ENCODE data around the gene LGALS3BP.
A peak's percentile ranks its signal among the peaks of the same experiment; 100 is the strongest.

Gene LGALS3BP

GRCh38 chr17:78944956-78945355 lies 34.8 kb downstream of the LGALS3BP start:
- no peak for DNase-seq (ENCODE audit: extremely low read depth in 1 of 2, low read depth in 1 of 2)

- no peak for DNase-seq (ENCODE audit: extremely low read depth in 1 of 2, low read depth in 1 of 2)
Measured at GRCh38 chr17:78944026-78944425, 35.7 kb downstream of the LGALS3BP start.

- DNase-seq (ENCODE audit: extremely low read depth in 1 of 2, low read depth in 1 of 2), result no peak
Measured at GRCh38 chr17:78940708-78941107, 39.0 kb downstream of the LGALS3BP start.

- DNase-seq (ENCODE audit: extremely low read depth in 1 of 2, low read depth in 1 of 2), result no peak
Measured at GRCh38 chr17:78940258-78940657, 39.5 kb downstream of the LGALS3BP start.

GRCh38 chr17:78939615-78940014 lies 40.1 kb downstream of the LGALS3BP start:
- DNase-seq (ENCODE audit: extremely low read depth in 1 of 2, low read depth in 1 of 2), result no peak

GRCh38 chr17:78937561-78937960 lies 42.2 kb downstream of the LGALS3BP start:
- no peak for DNase-seq (ENCODE audit: extremely low read depth in 1 of 2, low read depth in 1 of 2)

GRCh38 chr17:78935419-78936323 lies 44.1 kb downstream of the LGALS3BP start:
- DNase-seq (ENCODE audit: extremely low read depth in 1 of 2, low read depth in 1 of 2), result no peak

GRCh38 chr17:78934681-78935418 lies 44.9 kb downstream of the LGALS3BP start:
- DNase-seq (ENCODE audit: extremely low read depth in 1 of 2, low read depth in 1 of 2), result no peak

GRCh38 chr17:78933959-78934568 lies 45.7 kb downstream of the LGALS3BP start:
- no peak for DNase-seq (ENCODE audit: extremely low read depth in 1 of 2, low read depth in 1 of 2)

GRCh38 chr17:78933025-78933958 lies 46.4 kb downstream of the LGALS3BP start:
- DNase-seq (ENCODE audit: extremely low read depth in 1 of 2, low read depth in 1 of 2), result peak in 1 of 2 donors; percentile 45

GRCh38 chr17:78929908-78930775 lies 49.6 kb downstream of the LGALS3BP start:
- DNase-seq (ENCODE audit: extremely low read depth in 1 of 2, low read depth in 1 of 2), result no peak

GRCh38 chr17:78925662-78926555 lies 53.8 kb downstream of the LGALS3BP start:
- DNase-seq (ENCODE audit: extremely low read depth in 1 of 2, low read depth in 1 of 2), result no peak

GRCh38 chr17:78925234-78925633 lies 54.5 kb downstream of the LGALS3BP start, which contains the start of gene TIMP2:
Gene TIMP2 (minus strand): TSS chr17:78925387. CDS start chr17:78925088, 299 bp downstream.
- peak; percentile 20 to 25 for DNase-seq (ENCODE audit: extremely low read depth in 1 of 2, low read depth in 1 of 2)

- no peak for DNase-seq (ENCODE audit: extremely low read depth in 1 of 2, low read depth in 1 of 2)
Measured at GRCh38 chr17:78924481-78925151, 55.1 kb downstream of the LGALS3BP start.

GRCh38 chr17:78923660-78924453 lies 55.9 kb downstream of the LGALS3BP start:
- DNase-seq (ENCODE audit: extremely low read depth in 1 of 2, low read depth in 1 of 2), result peak in 1 of 2 donors; percentile 36

GRCh38 chr17:78922816-78923498 lies 56.8 kb downstream of the LGALS3BP start:
- no peak for DNase-seq (ENCODE audit: extremely low read depth in 1 of 2, low read depth in 1 of 2)

Data from stimulated activated CD8-positive, alpha-beta memory T cell treated with anti-CD3 and anti-CD28 coated beads, Interleukin-7, amount 100 ng/mL, for 48 hours (primary cell).